SU-DHL-6 (cell line): ENCODE measurements around the gene ABHD17A.
A peak's percentile ranks its signal among the peaks of the same experiment; 100 is the strongest.

Experiments
- H2AFZ ChIP-seq: fragments of 200-600 bp; sonication (generic); 2 replicates; pipeline ENCODE4 v1.6.1; 2014; ENCODE audit warnings: low read depth, mild to moderate bottlenecking, moderate library complexity, mixed read lengths, antibody characterized with exemption, low read length; ENCODE audit not compliant: severe bottlenecking
- H3F3A ChIP-seq: fragments of 200-600 bp; shearing (Covaris generic); 2 replicates; pipeline ENCODE4 v1.6.0; 2016; ENCODE audit warnings: antibody characterized with exemption, mild to moderate bottlenecking; ENCODE audit not compliant: insufficient read depth
- H3K27ac ChIP-seq: fragments of 200-600 bp; sonication (generic); 2 replicates; pipeline ENCODE4 v1.5.1; 2016; ENCODE audit warnings: low read depth, mild to moderate bottlenecking, low read length, moderate library complexity, mixed read lengths
- H3K27me3 ChIP-seq: fragments of 200-600 bp; sonication (generic), shearing (Covaris generic); 2 replicates; pipeline ENCODE4 v1.6.0; 2014; ENCODE audit warnings: mild to moderate bottlenecking, low read length
- H3K36me3 ChIP-seq: fragments of 200-600 bp; sonication (generic); 2 replicates; pipeline ENCODE4 v1.6.1; 2014; ENCODE audit warnings: mild to moderate bottlenecking, low read length, mixed read lengths
- H3K4me2 ChIP-seq: fragments of 300-600, 200-600 bp; shearing (Covaris generic), sonication (generic); 2 replicates; pipeline ENCODE4 v1.6.0; 2014; ENCODE audit warnings: low read length, low read depth, mild to moderate bottlenecking; ENCODE audit not compliant: poor library complexity, severe bottlenecking
- H3K4me3 ChIP-seq: fragments of 200-600 bp; sonication (generic); 2 replicates; pipeline ENCODE4 v1.5.1; 2014; ENCODE audit warnings: antibody characterized with exemption, low read length, mild to moderate bottlenecking, mixed read lengths; ENCODE audit not compliant: insufficient read depth, poor library complexity, severe bottlenecking
- H3K79me2 ChIP-seq: fragments of 200-600 bp; sonication (generic); 2 replicates; pipeline ENCODE4 v1.6.1; 2014; ENCODE audit warnings: mild to moderate bottlenecking, low read length, moderate library complexity; ENCODE audit not compliant: insufficient read depth
- H3K9ac ChIP-seq: fragments of 200-600 bp; sonication (generic); 2 replicates; pipeline ENCODE4 v1.7.0; 2014; ENCODE audit warnings: mild to moderate bottlenecking, low read length
- H3K9me2 ChIP-seq: fragments of 200-600 bp; sonication (generic); replicated peaks from 2 replicates; pipeline ENCODE4 v1.6.1; 2014; ENCODE audit warnings: low read length; ENCODE audit not compliant: insufficient read depth
- H3K9me3 ChIP-seq: fragments of 200-600 bp; sonication (generic); 2 replicates; pipeline ENCODE4 v1.6.1; 2014; ENCODE audit warnings: low read length, mixed read lengths; ENCODE audit not compliant: insufficient read depth
- H4K20me1 ChIP-seq: fragments of 200-600 bp; sonication (generic); 2 replicates; pipeline ENCODE4 v1.6.1; 2014; ENCODE audit warnings: low read depth, mild to moderate bottlenecking, antibody characterized with exemption, low read length, moderate library complexity, mixed read lengths
- EZH2phosphoT487 ChIP-seq: fragments of 200-600 bp; sonication (generic), shearing (Covaris generic); conservative IDR thresholded peaks from 2 replicates; pipeline ENCODE4 v1.6.1; 2018; ENCODE audit warnings: mild to moderate bottlenecking, antibody characterized with exemption, low read length, moderate library complexity, mixed read lengths
- TF ChIP-seq, protein P1 (sequence below): fragments of 200-600 bp; sonication (generic); IDR thresholded peaks from one replicate; pipeline ENCODE4 v1.5.1; 2017; ENCODE audit warnings: antibody characterized with exemption, mild to moderate bottlenecking, low read length, moderate library complexity; ENCODE audit not compliant: insufficient read depth, poor library complexity, severe bottlenecking

ABHD17A gene

DNA sequence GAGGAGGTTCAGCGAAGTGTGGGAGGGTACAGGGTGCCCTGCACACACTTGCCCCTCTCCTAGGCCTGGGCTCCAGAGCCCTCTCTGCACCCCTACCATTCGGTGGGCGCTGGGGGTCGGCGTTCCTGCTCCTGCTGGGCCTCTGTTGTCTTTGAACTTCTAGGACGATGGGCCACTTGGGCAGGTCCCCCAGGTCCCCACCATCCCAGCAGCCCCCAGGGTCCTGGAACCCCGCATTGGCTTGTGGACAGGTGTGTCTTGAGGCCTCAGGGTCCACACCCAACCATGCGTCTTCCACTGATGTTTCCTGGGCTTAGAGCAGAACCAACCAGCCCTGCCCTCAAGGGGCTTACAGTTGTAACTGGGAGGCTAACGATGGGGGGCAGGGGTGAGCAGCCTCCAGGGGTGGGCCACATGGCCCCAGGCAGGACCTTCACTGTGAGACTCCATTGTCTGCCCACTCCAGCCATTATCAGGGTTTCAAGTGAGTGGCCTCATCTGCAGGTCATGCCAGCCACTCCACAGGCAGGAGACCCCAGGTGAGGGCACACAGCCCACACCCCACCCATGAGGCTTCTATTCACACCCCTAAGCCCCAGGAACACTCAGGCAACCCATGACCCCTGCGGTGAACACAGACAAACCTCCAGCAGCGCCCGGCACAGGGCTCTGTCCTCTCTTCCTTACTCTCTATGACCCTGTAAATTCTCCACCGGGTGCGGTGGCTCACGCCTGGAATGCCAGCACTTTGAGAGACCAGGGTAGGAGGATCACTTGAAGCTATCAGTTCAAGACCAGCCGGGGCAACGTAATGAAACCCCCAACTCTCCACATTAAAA lies 19.9 kb downstream of the ABHD17A start:
- Histone ChIP-seq H3K4me3 (peak overlapping the region; percentile 73), H3K9me2 (no peaks in the 10 kb centered on the region), H3K27ac (peak overlapping the region; percentile 95), H3F3A (peaks cover 23% of the 10 kb centered on the region), H2AFZ (no peak overlapping the region), H4K20me1 (peaks cover 6% of the 10 kb centered on the region; the same call in 1 of the 2 replicates), H3K9me3 (no peaks in the 10 kb centered on the region), H3K79me2 (peaks cover 26% of the 10 kb centered on the region), H3K9ac (peak overlapping the region; percentile 96), H3K27me3 (no peaks in the 10 kb centered on the region), H3K4me2 (peak overlapping the region; percentile 86), H3K36me3 (no peaks in the 10 kb centered on the region)
- TF ChIP-seq, protein P1, sequence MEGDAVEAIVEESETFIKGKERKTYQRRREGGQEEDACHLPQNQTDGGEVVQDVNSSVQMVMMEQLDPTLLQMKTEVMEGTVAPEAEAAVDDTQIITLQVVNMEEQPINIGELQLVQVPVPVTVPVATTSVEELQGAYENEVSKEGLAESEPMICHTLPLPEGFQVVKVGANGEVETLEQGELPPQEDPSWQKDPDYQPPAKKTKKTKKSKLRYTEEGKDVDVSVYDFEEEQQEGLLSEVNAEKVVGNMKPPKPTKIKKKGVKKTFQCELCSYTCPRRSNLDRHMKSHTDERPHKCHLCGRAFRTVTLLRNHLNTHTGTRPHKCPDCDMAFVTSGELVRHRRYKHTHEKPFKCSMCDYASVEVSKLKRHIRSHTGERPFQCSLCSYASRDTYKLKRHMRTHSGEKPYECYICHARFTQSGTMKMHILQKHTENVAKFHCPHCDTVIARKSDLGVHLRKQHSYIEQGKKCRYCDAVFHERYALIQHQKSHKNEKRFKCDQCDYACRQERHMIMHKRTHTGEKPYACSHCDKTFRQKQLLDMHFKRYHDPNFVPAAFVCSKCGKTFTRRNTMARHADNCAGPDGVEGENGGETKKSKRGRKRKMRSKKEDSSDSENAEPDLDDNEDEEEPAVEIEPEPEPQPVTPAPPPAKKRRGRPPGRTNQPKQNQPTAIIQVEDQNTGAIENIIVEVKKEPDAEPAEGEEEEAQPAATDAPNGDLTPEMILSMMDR: no peak
- TF ChIP-seq EZH2phosphoT487: no peak

GRCh38 chr19:1864480-1865171 lies 20.7 kb downstream of the ABHD17A start:
- Histone ChIP-seq H3F3A (peaks cover 23% of the 10 kb centered on the region), H3K9me2 (no peaks in the 10 kb centered on the region), H3K27me3 (no peaks in the 10 kb centered on the region), H3K36me3 (no peaks in the 10 kb centered on the region), H3K9ac (peak overlapping the region; percentile 96), H4K20me1 (peaks cover 6% of the 10 kb centered on the region; the same call in 1 of the 2 replicates), H3K4me3 (peak overlapping the region; percentile 73), H2AFZ (peak overlapping the region; percentile 55), H3K27ac (peak overlapping the region; percentile 95), H3K9me3 (no peaks in the 10 kb centered on the region), H3K79me2 (peaks cover 30% of the 10 kb centered on the region), H3K4me2 (peak overlapping the region; percentile 86)
- TF ChIP-seq, protein P1: peak; percentile 48
- TF ChIP-seq EZH2phosphoT487: no peak

- Histone ChIP-seq H3K79me2 (peaks cover 35% of the 10 kb centered on the region), H3K9ac (peak overlapping the region; percentile 96), H3K4me2 (peak overlapping the region; percentile 86), H3K9me2 (no peaks in the 10 kb centered on the region), H3K27me3 (no peaks in the 10 kb centered on the region), H2AFZ (peak overlapping the region; percentile 55), H3F3A (peaks cover 23% of the 10 kb centered on the region), H3K27ac (peak overlapping the region; percentile 95), H4K20me1 (peaks cover 6% of the 10 kb centered on the region; the same call in 1 of the 2 replicates), H3K4me3 (peak overlapping the region; percentile 73), H3K9me3 (no peaks in the 10 kb centered on the region), H3K36me3 (no peaks in the 10 kb centered on the region)
- no peak for TF ChIP-seq EZH2phosphoT487
- TF ChIP-seq, protein P1: no peak
Observed at GRCh38 chr19:1863638-1864479, 21.4 kb downstream of the ABHD17A start.
